ENCODE results near the gene SLC22A16.

The SLC22A16 gene, protein sequence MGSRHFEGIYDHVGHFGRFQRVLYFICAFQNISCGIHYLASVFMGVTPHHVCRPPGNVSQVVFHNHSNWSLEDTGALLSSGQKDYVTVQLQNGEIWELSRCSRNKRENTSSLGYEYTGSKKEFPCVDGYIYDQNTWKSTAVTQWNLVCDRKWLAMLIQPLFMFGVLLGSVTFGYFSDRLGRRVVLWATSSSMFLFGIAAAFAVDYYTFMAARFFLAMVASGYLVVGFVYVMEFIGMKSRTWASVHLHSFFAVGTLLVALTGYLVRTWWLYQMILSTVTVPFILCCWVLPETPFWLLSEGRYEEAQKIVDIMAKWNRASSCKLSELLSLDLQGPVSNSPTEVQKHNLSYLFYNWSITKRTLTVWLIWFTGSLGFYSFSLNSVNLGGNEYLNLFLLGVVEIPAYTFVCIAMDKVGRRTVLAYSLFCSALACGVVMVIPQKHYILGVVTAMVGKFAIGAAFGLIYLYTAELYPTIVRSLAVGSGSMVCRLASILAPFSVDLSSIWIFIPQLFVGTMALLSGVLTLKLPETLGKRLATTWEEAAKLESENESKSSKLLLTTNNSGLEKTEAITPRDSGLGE

DNA sequence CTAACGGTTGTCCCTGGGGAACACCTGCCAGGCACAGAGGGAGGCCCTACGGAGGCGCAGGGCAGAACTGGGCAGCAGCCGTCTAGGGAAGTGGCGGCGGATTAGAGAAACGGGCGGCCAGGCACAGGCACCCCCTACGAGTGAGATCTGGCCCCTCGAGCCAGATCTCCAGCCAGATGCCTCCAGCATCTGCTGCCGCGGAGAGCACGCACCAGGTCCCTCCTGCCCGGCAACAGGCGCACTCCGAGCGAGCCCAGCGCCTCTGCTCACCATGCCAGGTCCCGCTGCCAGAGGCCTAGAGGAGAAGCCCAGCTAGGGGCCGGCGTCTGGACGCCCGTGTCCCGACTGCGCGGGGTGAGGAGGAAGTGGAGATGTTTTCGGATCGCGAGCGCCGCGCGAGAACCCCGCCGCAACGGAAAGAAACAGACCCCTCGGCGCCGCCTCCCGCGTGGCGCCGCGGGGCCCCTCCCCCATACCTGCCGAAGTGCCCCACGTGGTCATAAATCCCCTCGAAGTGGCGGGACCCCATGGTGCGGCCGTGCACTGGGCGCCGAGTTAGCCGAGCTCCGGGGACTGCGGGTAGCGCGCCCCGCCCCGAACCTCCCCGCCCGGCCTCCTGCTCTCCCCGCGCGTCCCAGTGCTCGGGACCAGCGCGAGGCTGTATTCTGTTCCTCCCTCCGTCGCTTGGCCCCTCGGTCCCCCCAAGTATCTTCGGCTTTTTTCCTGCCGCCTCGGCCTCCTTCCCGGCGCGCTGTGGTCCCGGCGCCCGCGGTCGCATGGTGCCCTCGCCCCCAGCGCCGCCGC, at the start of gene SLC22A16:
TSS of gene SLC22A16 (minus strand) at position 568 of the 804 bp plus-strand sequence. CDS start at position 529, 39 bp downstream.
- Histone ChIP-seq H3K36me3 (ENCODE audit: control insufficient read depth, insufficient read depth, low read length) (no peaks in the 10 kb centered on the region), H3K27me3 (replicated peaks; ENCODE audit: control insufficient read depth, insufficient read depth, low read length) (peaks cover 1% of the 10 kb centered on the region), H3K4me3 (replicated peaks; ENCODE audit: low read depth, low read length) (no peak within 1 kb of the TSS)
- DNase-seq (ENCODE audit: extremely low read depth, insufficient read length) = no peak
- TF ChIP-seq CTCF (IDR thresholded peaks at IDR 0.05; ENCODE audit: insufficient read depth, low read length, poor library complexity, severe bottlenecking) = no peak

DNA sequence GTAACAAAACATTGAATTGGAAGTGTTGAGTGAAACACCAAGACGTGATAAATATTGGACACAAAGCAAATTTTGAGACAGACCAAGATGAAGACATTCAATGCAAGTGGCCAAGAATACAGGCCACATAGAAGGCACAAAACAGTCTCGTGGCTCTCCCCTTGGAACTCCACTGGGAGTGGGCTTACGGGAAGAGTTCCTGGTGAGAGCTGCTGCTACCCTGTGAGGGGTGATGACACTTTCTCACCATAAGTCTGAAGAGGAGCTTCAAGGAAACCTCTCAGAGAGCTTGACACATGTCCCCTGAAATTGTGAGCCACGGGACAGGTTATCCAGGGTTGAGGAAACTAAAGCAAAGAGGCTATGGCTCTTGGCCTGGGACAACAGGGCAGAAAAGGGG, 48.6 kb upstream of the SLC22A16 start:
- no peak for TF ChIP-seq CTCF (IDR thresholded peaks at IDR 0.05; ENCODE audit: insufficient read depth, low read length, poor library complexity, severe bottlenecking)
- no peaks in the 10 kb centered on the region for H3K27me3 ChIP-seq (replicated peaks; ENCODE audit: control insufficient read depth, insufficient read depth, low read length)
- no peak overlapping the region for H3K4me3 ChIP-seq (replicated peaks; ENCODE audit: low read depth, low read length)
- DNase-seq (ENCODE audit: extremely low read depth, insufficient read length) = no peak
- no peaks in the 10 kb centered on the region for H3K36me3 ChIP-seq (ENCODE audit: control insufficient read depth, insufficient read depth, low read length)

- no peak for TF ChIP-seq CTCF (IDR thresholded peaks at IDR 0.05; ENCODE audit: insufficient read depth, low read length, poor library complexity, severe bottlenecking)
- H3K36me3 ChIP-seq (ENCODE audit: control insufficient read depth, insufficient read depth, low read length) = no peaks in the 10 kb centered on the region
- H3K4me3 ChIP-seq (replicated peaks; ENCODE audit: low read depth, low read length) = no peak overlapping the region
- H3K27me3 ChIP-seq (replicated peaks; ENCODE audit: control insufficient read depth, insufficient read depth, low read length) = no peaks in the 10 kb centered on the region
- no peak for DNase-seq (ENCODE audit: extremely low read depth, insufficient read length)
Observed at GRCh38 chr6:110524305-110524704, 47.9 kb upstream of the SLC22A16 start.

- no peaks in the 10 kb centered on the region for H3K27me3 ChIP-seq (replicated peaks; ENCODE audit: control insufficient read depth, insufficient read depth, low read length)
- H3K4me3 ChIP-seq (replicated peaks; ENCODE audit: low read depth, low read length) = no peak overlapping the region
- no peak for DNase-seq (ENCODE audit: extremely low read depth, insufficient read length)
- no peak for TF ChIP-seq CTCF (IDR thresholded peaks at IDR 0.05; ENCODE audit: insufficient read depth, low read length, poor library complexity, severe bottlenecking)
- no peaks in the 10 kb centered on the region for H3K36me3 ChIP-seq (ENCODE audit: control insufficient read depth, insufficient read depth, low read length)
Observed at GRCh38 chr6:110523451-110524021, 47.1 kb upstream of the SLC22A16 start.

GRCh38 chr6:110522427-110522826, 46.0 kb upstream of the SLC22A16 start:
- H3K36me3 ChIP-seq (ENCODE audit: control insufficient read depth, insufficient read depth, low read length) = no peaks in the 10 kb centered on the region
- no peak for DNase-seq (ENCODE audit: extremely low read depth, insufficient read length)
- H3K4me3 ChIP-seq (replicated peaks; ENCODE audit: low read depth, low read length) = no peak overlapping the region
- no peak for TF ChIP-seq CTCF (IDR thresholded peaks at IDR 0.05; ENCODE audit: insufficient read depth, low read length, poor library complexity, severe bottlenecking)
- no peaks in the 10 kb centered on the region for H3K27me3 ChIP-seq (replicated peaks; ENCODE audit: control insufficient read depth, insufficient read depth, low read length)

Data from GM06990 (cell line).